ENCODE measurements around the gene WHRN. TPM values are rescaled to one million over a fixed set of nuclear protein-coding genes. Genes with fewer than 3 reads are reported as not detected.

Gene WHRN
- total and polyA plus RNA-seq, 2 donors (not counting 1 experiment from before 2014, with no cell fraction given), result 19.4 to 95.7 TPM

GRCh38 chr9:114478871-114479270, 26.4 kb downstream of the WHRN start:
- H3K27ac ChIP-seq (ENCODE audit: low read length in 2 of 2), result no peak overlapping the region
- Mint-ChIP-seq H3K27me3 (peaks cover 4% of the 10 kb centered on the region), H3K4me1 (peaks cover 24% of the 10 kb centered on the region), H3K27ac (no peak overlapping the region), H3K4me3 (no peak overlapping the region), H3K9me3 (ENCODE audit: insufficient read depth) (no peaks in the 10 kb centered on the region)
- no peak overlapping the region for H3K4me2 ChIP-seq (replicated peaks; ENCODE audit: low read depth, low read length, poor library complexity, severe bottlenecking)
- H3K4me3 ChIP-seq (ENCODE audit: control extremely low read depth in 1 of 5, extremely low read depth in 1 of 5, insufficient read depth in 1 of 5, low read depth in 2 of 5, low read length in 4 of 5), result no peak overlapping the region
- DNase-seq (no peak), ATAC-seq (ENCODE audit: low read depth) (no peak)
- H3K9me3 ChIP-seq (ENCODE audit: control extremely low read depth in 1 of 3, control insufficient read depth in 2 of 3, insufficient read depth in 1 of 3, low read length in 2 of 3), result no peaks in the 10 kb centered on the region
- TF ChIP-seq CTCF (IDR thresholded peaks at IDR 0.05) (no peak), EZH2 (IDR thresholded peaks at IDR 0.05; ENCODE audit: borderline replicate concordance, insufficient read depth, low read depth, low read length, poor library complexity, severe bottlenecking) (no peak)
- peaks cover 0 to 13% (median 3%) of the 10 kb centered on the region in 4 experiments for H3K27me3 ChIP-seq (replicated peaks in 1 of 4; ENCODE audit: control extremely low read depth in 1 of 4, control insufficient read depth in 3 of 4, insufficient read depth in 4 of 4, low read length in 3 of 4)
- POLR2A ChIA-PET, result no interaction called here
- no peak overlapping the region for H2AFZ ChIP-seq (ENCODE audit: insufficient read depth, low read depth, low read length, poor library complexity, severe bottlenecking)
- H3K9ac ChIP-seq (ENCODE audit: low read length), result no peak overlapping the region
- intact Hi-C loops (cut with micrococcal nuclease), result no loop called here
- H3K79me2 ChIP-seq (ENCODE audit: control insufficient read depth, insufficient read depth, low read length), result no peaks in the 10 kb centered on the region
- peaks cover 14 to 17% of the 10 kb centered on the region in 2 donors for H3K4me1 ChIP-seq (ENCODE audit: control insufficient read depth in 2 of 2, insufficient read depth in 2 of 2, low read length in 2 of 2)
- no peaks in the 10 kb centered on the region for H3K36me3 ChIP-seq (replicated peaks in 1 of 2; ENCODE audit: control extremely low read depth in 1 of 2, control insufficient read depth in 1 of 2, extremely low read depth in 1 of 2, insufficient read depth in 2 of 2, low read length in 1 of 2)
- no peaks in the 10 kb centered on the region for H4K20me1 ChIP-seq (ENCODE audit: control insufficient read depth, insufficient read depth, low read length, poor library complexity, severe bottlenecking)
- WGBS (ENCODE audit: insufficient coverage), result 91% methylated on average over 5 of the region's 6 CpGs
- CTCF ChIA-PET, result no interaction called here

- intact Hi-C loops (cut with micrococcal nuclease), result no loop called here
- Histone ChIP-seq H3K27me3 (replicated peaks in 1 of 4; ENCODE audit: control extremely low read depth in 1 of 4, control insufficient read depth in 3 of 4, insufficient read depth in 4 of 4, low read length in 3 of 4) (peaks cover 0 to 13% (median 3%) of the 10 kb centered on the region in 4 experiments), H3K27ac (ENCODE audit: low read length in 2 of 2) (no peak overlapping the region), H3K36me3 (replicated peaks in 1 of 2; ENCODE audit: control extremely low read depth in 1 of 2, control insufficient read depth in 1 of 2, extremely low read depth in 1 of 2, insufficient read depth in 2 of 2, low read length in 1 of 2) (no peaks in the 10 kb centered on the region), H3K79me2 (ENCODE audit: control insufficient read depth, insufficient read depth, low read length) (no peaks in the 10 kb centered on the region), H2AFZ (ENCODE audit: insufficient read depth, low read depth, low read length, poor library complexity, severe bottlenecking) (no peak overlapping the region), H3K9me3 (ENCODE audit: control extremely low read depth in 1 of 3, control insufficient read depth in 2 of 3, insufficient read depth in 1 of 3, low read length in 2 of 3) (no peaks in the 10 kb centered on the region), H3K9ac (ENCODE audit: low read length) (no peak overlapping the region), H4K20me1 (ENCODE audit: control insufficient read depth, insufficient read depth, low read length, poor library complexity, severe bottlenecking) (no peaks in the 10 kb centered on the region), H3K4me3 (ENCODE audit: control extremely low read depth in 1 of 5, extremely low read depth in 1 of 5, insufficient read depth in 1 of 5, low read depth in 2 of 5, low read length in 4 of 5) (no peak overlapping the region), H3K4me1 (ENCODE audit: control insufficient read depth in 2 of 2, insufficient read depth in 2 of 2, low read length in 2 of 2) (peaks cover 14 to 17% of the 10 kb centered on the region in 2 donors), H3K4me2 (replicated peaks; ENCODE audit: low read depth, low read length, poor library complexity, severe bottlenecking) (no peak overlapping the region)
- Mint-ChIP-seq H3K4me3 (no peak overlapping the region), H3K4me1 (peaks cover 20% of the 10 kb centered on the region), H3K27ac (no peak overlapping the region), H3K27me3 (peaks cover 4% of the 10 kb centered on the region), H3K9me3 (ENCODE audit: insufficient read depth) (no peaks in the 10 kb centered on the region)
- WGBS (ENCODE audit: insufficient coverage), result 98% methylated on average over 5 of the region's 11 CpGs
- CTCF ChIA-PET, result no interaction called here
- no peak for DNase-seq
- POLR2A ChIA-PET, result interaction anchor here (0.6 kb wide), 1 partner anchor 8 kb away, joined by 5 read pairs; no protein-coding TSS in a partner anchor
- no peak for ATAC-seq (ENCODE audit: low read depth)
- TF ChIP-seq CTCF (IDR thresholded peaks at IDR 0.05) (no peak), EZH2 (IDR thresholded peaks at IDR 0.05; ENCODE audit: borderline replicate concordance, insufficient read depth, low read depth, low read length, poor library complexity, severe bottlenecking) (no peak)
Measured at GRCh38 chr9:114478459-114478858, 26.8 kb downstream of the WHRN start.
